CD4-positive, alpha-beta T cell treated with Interleukin-1 beta for 1 hour (primary cell): ENCODE measurements around the gene GPAT3.

Experiments used
- DNase-seq, 2 donors: peaks; one replicate each; pipeline ENCODE4 v3.0.0-alpha.2; 2020 to 2022

Gene GPAT3

DNA sequence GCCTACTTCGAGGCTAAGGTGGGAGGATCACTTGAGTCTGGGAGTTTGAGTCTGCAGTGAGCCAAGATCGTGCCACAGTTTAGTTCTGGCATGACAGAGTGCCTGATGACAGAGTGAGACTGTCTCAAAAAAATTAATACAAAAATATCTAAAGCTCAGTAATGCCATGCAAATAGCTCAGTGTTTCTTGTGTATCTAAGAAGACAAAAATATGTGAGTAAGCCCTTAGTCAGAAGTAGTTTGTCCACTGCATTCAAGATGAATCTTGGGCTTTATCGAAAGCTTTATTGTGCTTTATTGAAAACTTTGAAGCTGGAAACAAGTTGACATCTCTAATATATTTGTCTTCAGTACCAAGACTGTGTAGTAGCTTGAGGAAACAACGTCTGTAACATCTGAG lies 115.9 kb downstream of the GPAT3 start:
- DNase-seq: no peak
